GM10847 (cell line): ENCODE results near the gene PMEPA1.

ENCODE experiments used
- POLR2A ChIP-seq: IDR thresholded peaks from 2 replicates; pipeline ENCODE4 v1.6.1; 2011; ENCODE audit not compliant: insufficient read length; ENCODE audit errors: extremely low read depth

The PMEPA1 gene

GRCh38 chr20:57707849-57708693, 1.7 kb downstream of the PMEPA1 start:
- TF ChIP-seq POLR2A, result no peak

GRCh38 chr20:57707320-57707719, 2.5 kb downstream of the PMEPA1 start:
- no peak for TF ChIP-seq POLR2A

GRCh38 chr20:57705127-57705899, 4.5 kb downstream of the PMEPA1 start:
- TF ChIP-seq POLR2A, result no peak

GRCh38 chr20:57704245-57704644, 5.6 kb downstream of the PMEPA1 start:
- no peak for TF ChIP-seq POLR2A

GRCh38 chr20:57703013-57703412, 6.8 kb downstream of the PMEPA1 start:
- no peak for TF ChIP-seq POLR2A

GRCh38 chr20:57702521-57702920, 7.3 kb downstream of the PMEPA1 start:
- no peak for TF ChIP-seq POLR2A

- no peak for TF ChIP-seq POLR2A
Measured at GRCh38 chr20:57702091-57702490, 7.7 kb downstream of the PMEPA1 start.

- TF ChIP-seq POLR2A, result no peak
Measured at GRCh38 chr20:57701651-57702050, 8.2 kb downstream of the PMEPA1 start.

- TF ChIP-seq POLR2A, result no peak
Measured at GRCh38 chr20:57701090-57701489, 8.7 kb downstream of the PMEPA1 start.

GRCh38 chr20:57699395-57699794, 10.4 kb downstream of the PMEPA1 start:
- no peak for TF ChIP-seq POLR2A

- TF ChIP-seq POLR2A, result no peak
Measured at GRCh38 chr20:57698867-57699275, 10.9 kb downstream of the PMEPA1 start.

- no peak for TF ChIP-seq POLR2A
Measured at GRCh38 chr20:57698116-57698866, 11.5 kb downstream of the PMEPA1 start.

GRCh38 chr20:57697543-57697942, 12.3 kb downstream of the PMEPA1 start:
- no peak for TF ChIP-seq POLR2A

- no peak for TF ChIP-seq POLR2A
Measured at GRCh38 chr20:57696401-57696961, 13.3 kb downstream of the PMEPA1 start.

- no peak for TF ChIP-seq POLR2A
Measured at GRCh38 chr20:57695940-57696339, 13.9 kb downstream of the PMEPA1 start.
